DND-41 (cell line): ENCODE results near the gene BUB1.
"Not testable (repeated sequence)": the region's sequence is repeated elsewhere in the genome, so short reads cannot be mapped to it uniquely, and the experiment has no call there.

Experiments
- EZH2 ChIP-seq: IDR thresholded peaks from 3 replicates; pipeline ENCODE4 v1.6.1; 2012; ENCODE audit warnings: borderline replicate concordance, low read depth, mild to moderate bottlenecking, moderate library complexity, low read length, inconsistent platforms; ENCODE audit not compliant: severe bottlenecking
- TF ChIP-seq, protein P1 (sequence below): IDR thresholded peaks from 2 replicates; pipeline ENCODE4 v1.5.1; 2012; ENCODE audit warnings: borderline replicate concordance, low read length, moderate library complexity, mild to moderate bottlenecking; ENCODE audit not compliant: poor library complexity, severe bottlenecking; ENCODE audit errors: extremely low read depth

DNA sequence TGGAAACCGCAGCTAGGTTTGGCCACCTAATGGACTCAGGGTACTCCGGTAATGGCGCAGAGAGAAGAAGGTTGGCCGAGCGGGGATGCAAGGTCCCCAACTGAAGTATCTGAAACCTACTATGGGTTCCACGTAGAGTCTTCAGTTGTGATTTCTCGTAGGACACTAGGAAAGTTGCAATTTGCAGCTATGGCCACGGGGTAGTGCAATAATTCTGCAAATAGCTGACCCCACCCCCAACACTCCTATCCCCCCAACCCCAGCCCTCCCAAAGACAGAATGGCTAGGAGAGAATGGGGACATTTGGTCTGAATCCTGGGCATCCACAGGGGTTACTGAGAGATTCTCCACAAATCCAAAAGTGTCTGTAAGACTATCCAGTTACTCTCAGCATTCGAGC lies 75.7 kb downstream of the BUB1 start:
- TF ChIP-seq, protein P1, sequence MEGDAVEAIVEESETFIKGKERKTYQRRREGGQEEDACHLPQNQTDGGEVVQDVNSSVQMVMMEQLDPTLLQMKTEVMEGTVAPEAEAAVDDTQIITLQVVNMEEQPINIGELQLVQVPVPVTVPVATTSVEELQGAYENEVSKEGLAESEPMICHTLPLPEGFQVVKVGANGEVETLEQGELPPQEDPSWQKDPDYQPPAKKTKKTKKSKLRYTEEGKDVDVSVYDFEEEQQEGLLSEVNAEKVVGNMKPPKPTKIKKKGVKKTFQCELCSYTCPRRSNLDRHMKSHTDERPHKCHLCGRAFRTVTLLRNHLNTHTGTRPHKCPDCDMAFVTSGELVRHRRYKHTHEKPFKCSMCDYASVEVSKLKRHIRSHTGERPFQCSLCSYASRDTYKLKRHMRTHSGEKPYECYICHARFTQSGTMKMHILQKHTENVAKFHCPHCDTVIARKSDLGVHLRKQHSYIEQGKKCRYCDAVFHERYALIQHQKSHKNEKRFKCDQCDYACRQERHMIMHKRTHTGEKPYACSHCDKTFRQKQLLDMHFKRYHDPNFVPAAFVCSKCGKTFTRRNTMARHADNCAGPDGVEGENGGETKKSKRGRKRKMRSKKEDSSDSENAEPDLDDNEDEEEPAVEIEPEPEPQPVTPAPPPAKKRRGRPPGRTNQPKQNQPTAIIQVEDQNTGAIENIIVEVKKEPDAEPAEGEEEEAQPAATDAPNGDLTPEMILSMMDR, result not testable (repeated sequence)
- not testable (repeated sequence) for TF ChIP-seq EZH2
